GM12878 (cell line): ENCODE measurements around the gene SFXN5. TPM values are rescaled to one million over a fixed set of nuclear protein-coding genes. Genes with fewer than 3 reads are reported as not detected.

ENCODE experiments used
- ATAC-seq: fragments of 200-7000 bp; cut with Tn5 transposase; 3 replicates; pipeline ENCODE4 v1.9.1; 2020; ENCODE audit warnings: mild to moderate bottlenecking, moderate library complexity
- BruUV-seq: library from RNA; stranded (reverse); fragments of 400-500 nt; replicated peaks from 2 replicates; lab custom pipeline; 2021; lab: Mats Ljungman, UMichigan
- CTCF ChIA-PET: fragments of 300-600 bp; sonication (Branson Sonifier 250); formaldehyde crosslinking; extraction: SDS; loops from one replicate; lab custom pipeline; 2021; ENCODE audit warnings: inconsistent platforms; lab: Yijun Ruan, JAX
- POLR2A ChIA-PET: fragments of 350-600 bp; formaldehyde crosslinking; extraction: SDS; loops from one replicate; lab custom pipeline; 2021; ENCODE audit warnings: inconsistent platforms; lab: Charles Lee
- RAD21 ChIA-PET: fragments of 300-600 bp; sonication (Branson Sonifier 250); formaldehyde crosslinking; loops from one replicate; lab custom pipeline; 2023; ENCODE audit warnings: antibody characterized with exemption; ENCODE audit not compliant: unreplicated experiment; lab: Charles Lee
- SMC1A ChIA-PET: fragments of 300-600 bp; sonication (Branson Sonifier 250); formaldehyde crosslinking; loops from one replicate; lab custom pipeline; 2023; ENCODE audit not compliant: unreplicated experiment, uncharacterized antibody; lab: Charles Lee
- DNase-seq: peaks from one replicate; pipeline ENCODE4 v3.0.0-alpha.2; 2011; ENCODE audit warnings: low read depth, low spot score
- FAIRE-seq: peaks from 3 replicates; lab custom pipeline; 2011; peaks lifted over from hg19 to GRCh38; lab: Jason Lieb, UNC
- H2AFZ ChIP-seq: 2 replicates; pipeline ENCODE4 v1.6.0; 2011; ENCODE audit warnings: low read depth, low read length, control low read depth; ENCODE audit not compliant: control insufficient read depth
- H3K27ac ChIP-seq: 2 replicates; pipeline ENCODE4 v1.5.1; 2011; ENCODE audit warnings: control low read depth; ENCODE audit not compliant: control insufficient read depth, insufficient read depth
- H3K27me3 ChIP-seq, 2 experiments: replicated peaks in 1 of 2; 2 replicates each; pipeline versions ENCODE4 v1.6.0 to v1.6.1; 2011; ENCODE audit warnings: low read length in 1 of 2; ENCODE audit not compliant: control insufficient read depth in 2 of 2, insufficient read depth in 2 of 2
- H3K36me3 ChIP-seq, 2 experiments: 2 replicates each; pipeline ENCODE4 v1.5.1; 2011; ENCODE audit warnings: low read length in 1 of 2; ENCODE audit not compliant: control insufficient read depth in 2 of 2, insufficient read depth in 2 of 2
- H3K4me1 ChIP-seq: 2 replicates; pipeline ENCODE4 v1.6.1; 2011; ENCODE audit warnings: mild to moderate bottlenecking, low read length, moderate library complexity, mixed read lengths; ENCODE audit not compliant: control insufficient read depth, insufficient read depth
- H3K4me2 ChIP-seq: 2 replicates; pipeline ENCODE4 v1.6.0; 2011; ENCODE audit warnings: control low read depth; ENCODE audit not compliant: control insufficient read depth, insufficient read depth
- H3K4me3 ChIP-seq: fragments of 200-600 bp; sonication (generic); 2 replicates; pipeline ENCODE4 v1.5.1; 2016
- H3K79me2 ChIP-seq: 2 replicates; pipeline ENCODE4 v1.6.0; 2011; ENCODE audit warnings: low read length; ENCODE audit not compliant: control insufficient read depth, insufficient read depth
- H3K9ac ChIP-seq: 2 replicates; pipeline ENCODE4 v1.8.0; 2011; ENCODE audit warnings: low read length, control low read depth, mixed read lengths; ENCODE audit not compliant: control insufficient read depth, insufficient read depth
- H3K9me3 ChIP-seq: replicated peaks from 3 replicates; pipeline ENCODE4 v1.5.1; 2011; ENCODE audit warnings: mild to moderate bottlenecking, low read length; ENCODE audit not compliant: control insufficient read depth, insufficient read depth
- H4K20me1 ChIP-seq: 2 replicates; pipeline ENCODE4 v1.6.0; 2011; ENCODE audit not compliant: control insufficient read depth, insufficient read depth
- CUX1 ChIP-seq: IDR thresholded peaks from 2 replicates; pipeline ENCODE4 v1.6.1; 2012; ENCODE audit warnings: improper control_type of control experiment, low read depth, low read length; ENCODE audit not compliant: insufficient replicate concordance
- E2F4 ChIP-seq: IDR thresholded peaks from 2 replicates; pipeline ENCODE4 v1.6.1; 2012; ENCODE audit warnings: low read depth, low read length, improper control_type of control experiment
- EGR1 ChIP-seq, 2 experiments: IDR thresholded peaks; 1 replicate in 1 of 2; 2 replicates in 1 of 2; pipeline ENCODE4 v1.6.1; 2011 to 2012; ENCODE audit warnings: low read depth in 2 of 2, low read length in 2 of 2, borderline replicate concordance in 1 of 2, mild to moderate bottlenecking in 1 of 2, moderate library complexity in 1 of 2
- LARP7 ChIP-seq: fragments of 450-650 bp; IDR thresholded peaks from 2 replicates; pipeline ENCODE4 v1.6.1; 2017; ENCODE audit warnings: mild to moderate bottlenecking
- NFYA ChIP-seq: IDR thresholded peaks from 2 replicates; pipeline ENCODE4 v1.6.1; 2011; ENCODE audit warnings: low read depth, mild to moderate bottlenecking, low read length, improper control_type of control experiment, borderline replicate concordance
- PAX8 ChIP-seq: fragments of 450-650 bp; IDR thresholded peaks from 2 replicates; pipeline ENCODE4 v1.6.1; 2017; ENCODE audit warnings: mild to moderate bottlenecking, moderate library complexity
- RELA ChIP-seq: fragments of 450-650 bp; IDR thresholded peaks from 2 replicates; pipeline ENCODE4 v1.8.0; 2014; ENCODE audit warnings: borderline replicate concordance; ENCODE audit not compliant: partially characterized antibody
- REST ChIP-seq: IDR thresholded peaks from 2 replicates; pipeline ENCODE4 v1.6.1; 2012; ENCODE audit warnings: mild to moderate bottlenecking, low read depth, low read length
- SMARCA5 ChIP-seq: fragments of 450-650 bp; IDR thresholded peaks from 2 replicates; pipeline ENCODE4 v1.6.1; 2017; ENCODE audit warnings: mild to moderate bottlenecking
- SP1 ChIP-seq: IDR thresholded peaks from one replicate; pipeline ENCODE4 v1.6.1; 2011; ENCODE audit warnings: low read depth, low read length
- ZBTB33 ChIP-seq: fragments of 450-650 bp; IDR thresholded peaks from 2 replicates; pipeline ENCODE4 v1.6.1; 2017; ENCODE audit warnings: mild to moderate bottlenecking
- WGBS: methylation state at CpG from one replicate; pipeline ENCODE4 v1.1.6; 2016; ENCODE audit warnings: low lambda C conversion rate; ENCODE audit not compliant: insufficient replicate concordance, insufficient coverage; ENCODE audit errors: missing lambda C conversion rate; 5-methylcytosine and 5-hydroxymethylcytosine counted together
- in situ Hi-C: fragments of 300-500 bp; cut with MboI; formaldehyde crosslinking; loops from 9 replicates; pipeline ENCODE4 v1.14.3; 2018; ENCODE audit warnings: mixed read lengths
- intact Hi-C: fragments of 100-400 bp; cut with micrococcal nuclease; formaldehyde crosslinking; loops from one replicate; pipeline ENCODE4 v1.14.2; 2022; ENCODE audit not compliant: unreplicated experiment
- polyA plus RNA-seq, 11 experiments: library from polyadenylated mRNA; depleted of rRNA in 4 of 11; unstranded in 6 of 11; stranded (reverse) in 5 of 11; fragments of >200 nt; fragmentation: Nextera tagmentation in 4 of 11; fragmentation: Illumina TruSeq in 1 of 11; extraction: Ambion mirVana in 4 of 11; extraction: Trizol in 1 of 11; gene quantifications; 1 replicate in 1 of 11; 2 replicates in 10 of 11; pipeline versions ENCODE4 v1.2.1 to v1.2.3, GENCODE V29; 2011 to 2016; ENCODE audit warnings: inconsistent platforms in 2 of 11, missing spikeins in 2 of 11, low read depth in 1 of 11
- total RNA-seq, 4 experiments: library from RNA; depleted of rRNA in 3 of 4; stranded (reverse); fragments of >200 nt in 3 of 4; fragmentation: Illumina TruSeq in 1 of 4; extraction: Trizol in 1 of 4; gene quantifications; 2 replicates each; pipeline versions ENCODE4 v1.2.1 to v1.2.3, GENCODE V29; 2013 to 2021

SFXN5 gene
- total and polyA plus RNA-seq, 10 of the 15 experiments (the other 5 are each of a cell fraction or from before 2014, with no cell fraction given), result 3.3 to 15.9 (median 11.2) TPM

- ChIA-PET POLR2A (no interaction called here), RAD21 (no interaction called here), SMC1A (no interaction called here), CTCF (interaction anchor here (3.0 to 13.4 kb wide), 2 partner anchors 8 to 89 kb away, joined by 23 to 437 read pairs; partner anchors contain the start of gene SPR)
- Histone ChIP-seq H3K4me1 (no peaks in the 10 kb centered on the region), H2AFZ (no peak overlapping the region), H3K79me2 (no peaks in the 10 kb centered on the region), H4K20me1 (no peaks in the 10 kb centered on the region), H3K27ac (no peak overlapping the region), H3K27me3 (no peaks in the 10 kb centered on the region), H3K9ac (no peak overlapping the region), H3K9me3 (no peaks in the 10 kb centered on the region), H3K36me3 (no peaks in the 10 kb centered on the region), H3K4me2 (no peak overlapping the region), H3K4me3 (no peak overlapping the region)
- FAIRE-seq (no peak), ATAC-seq (no peak), DNase-seq (no peak)
- BruUV-seq, result no TSS peak
- intact Hi-C loops (no loop called here), in situ Hi-C loops (no loop called here)
- WGBS, result 52% methylated on average over 5 of the region's 5 CpGs
- TF ChIP-seq PAX8 (no peak), CUX1 (no peak), RELA (no peak), E2F4 (no peak), ZBTB33 (no peak), SP1 (no peak), LARP7 (no peak), NFYA (no peak), SMARCA5 (no peak), REST (no peak), EGR1 (IDR thresholded peaks at IDR 0.05; ENCODE audit: borderline replicate concordance in 1 of 2, low read depth in 2 of 2, low read length in 2 of 2) (no peak)
These were observed 90.0 kb downstream of the SFXN5 start for GRCh38 chr2:72981536-72981935.
